GM12878 (cell line): ENCODE measurements around the gene STAT4. TPM values are rescaled to one million over a fixed set of nuclear protein-coding genes. Genes with fewer than 3 reads are reported as not detected.

Source experiments
- CEBPZ ChIP-seq: fragments of 150-350 bp; IDR thresholded peaks from 2 replicates; pipeline ENCODE4 v1.6.1; 2016; ENCODE audit warnings: low read depth, low read length
- CHD1 ChIP-seq: IDR thresholded peaks from 2 replicates; pipeline ENCODE4 v1.6.1; 2012; ENCODE audit warnings: low read depth, low read length, improper control_type of control experiment
- CHD4 ChIP-seq: fragments of 200-600 bp; sonication (generic); IDR thresholded peaks from 2 replicates; pipeline ENCODE4 v1.6.1; 2016; ENCODE audit warnings: mild to moderate bottlenecking
- E2F4 ChIP-seq: IDR thresholded peaks from 2 replicates; pipeline ENCODE4 v1.6.1; 2012; ENCODE audit warnings: low read depth, low read length, improper control_type of control experiment
- HCFC1 ChIP-seq: fragments of 150-350 bp; IDR thresholded peaks from 2 replicates; pipeline ENCODE4 v1.6.1; 2014; ENCODE audit warnings: low read length
- IKZF2 ChIP-seq, 2 experiments: fragments of 450-650 bp; IDR thresholded peaks; 2 replicates each; pipeline ENCODE4 v1.6.1; 2017; ENCODE audit warnings: mild to moderate bottlenecking in 2 of 2, moderate library complexity in 2 of 2
- IRF4 ChIP-seq: IDR thresholded peaks from 2 replicates; pipeline ENCODE4 v1.6.1; 2011; ENCODE audit warnings: low read depth, low read length
- JUNB ChIP-seq: IDR thresholded peaks from 2 replicates; pipeline ENCODE4 v1.6.1; 2016; ENCODE audit warnings: antibody characterized with exemption, mild to moderate bottlenecking
- MEF2B ChIP-seq: fragments of 450-650 bp; IDR thresholded peaks from 2 replicates; pipeline ENCODE4 v1.6.1; 2018; ENCODE audit warnings: mild to moderate bottlenecking, moderate library complexity; ENCODE audit not compliant: partially characterized antibody, poor library complexity, severe bottlenecking
- NKRF ChIP-seq: fragments of 450-650 bp; conservative IDR thresholded peaks from 2 replicates; pipeline ENCODE4 v1.6.1; 2017; ENCODE audit warnings: mild to moderate bottlenecking, moderate library complexity
- SMAD1 ChIP-seq: fragments of 450-650 bp; IDR thresholded peaks from 2 replicates; pipeline ENCODE4 v1.6.1; 2018; ENCODE audit warnings: mild to moderate bottlenecking, low read depth; ENCODE audit not compliant: partially characterized antibody
- SREBF2 ChIP-seq: IDR thresholded peaks from 2 replicates; pipeline ENCODE4 v1.6.1; 2012; ENCODE audit warnings: mild to moderate bottlenecking, low read length
- TARDBP ChIP-seq: IDR thresholded peaks from 2 replicates; pipeline ENCODE4 v1.6.1; 2016; ENCODE audit warnings: borderline replicate concordance
- ZNF207 ChIP-seq: fragments of 450-650 bp; IDR thresholded peaks from 2 replicates; pipeline ENCODE4 v1.6.1; 2014; ENCODE audit warnings: antibody characterized with exemption, mild to moderate bottlenecking, borderline replicate concordance
- polyA plus RNA-seq, 11 experiments: library from polyadenylated mRNA; depleted of rRNA in 4 of 11; unstranded in 6 of 11; stranded (reverse) in 5 of 11; fragments of >200 nt; fragmentation: Nextera tagmentation in 4 of 11; fragmentation: Illumina TruSeq in 1 of 11; extraction: Ambion mirVana in 4 of 11; extraction: Trizol in 1 of 11; gene quantifications; 1 replicate in 1 of 11; 2 replicates in 10 of 11; pipeline versions ENCODE4 v1.2.1 to v1.2.3, GENCODE V29; 2011 to 2016; ENCODE audit warnings: inconsistent platforms in 2 of 11, missing spikeins in 2 of 11, low read depth in 1 of 11
- total RNA-seq, 4 experiments: library from RNA; depleted of rRNA in 3 of 4; stranded (reverse); fragments of >200 nt in 3 of 4; fragmentation: Illumina TruSeq in 1 of 4; extraction: Trizol in 1 of 4; gene quantifications; 2 replicates each; pipeline versions ENCODE4 v1.2.1 to v1.2.3, GENCODE V29; 2013 to 2021

The STAT4 gene
- total and polyA plus RNA-seq, 10 of the 15 experiments (the other 5 are each of a cell fraction or from before 2014, with no cell fraction given), result 3.1 to 9.3 (median 7.1) TPM

GRCh38 chr2:191061381-191061980 is 89.3 kb downstream of the STAT4 start (continued):
- TF ChIP-seq CEBPZ, result no peak
- no peak for TF ChIP-seq MEF2B
- TF ChIP-seq SREBF2, result no peak
- TF ChIP-seq E2F4, result no peak
- TF ChIP-seq SMAD1, result no peak
- no peak for TF ChIP-seq TARDBP
- no peak for TF ChIP-seq CHD1
- no peak for TF ChIP-seq IKZF2 (IDR thresholded peaks at IDR 0.05)
- TF ChIP-seq ZNF207, result no peak
- TF ChIP-seq NKRF, result no peak
- TF ChIP-seq JUNB, result no peak
- no peak for TF ChIP-seq HCFC1
- TF ChIP-seq CHD4, result no peak
- no peak for TF ChIP-seq IRF4
- TF ChIP-seq, all 136 proteins: peak for 0
